HK-2 (cell line): ENCODE measurements around the gene SCYGR1.
"Not testable (repeated sequence)": the region's sequence is repeated elsewhere in the genome, so short reads cannot be mapped to it uniquely, and the experiment has no call there.

Experiments used
- DNase-seq: peaks from one replicate; pipeline ENCODE4 v3.0.0-alpha.2; 2018; ENCODE audit not compliant: unreplicated experiment

SCYGR1 gene

DNA sequence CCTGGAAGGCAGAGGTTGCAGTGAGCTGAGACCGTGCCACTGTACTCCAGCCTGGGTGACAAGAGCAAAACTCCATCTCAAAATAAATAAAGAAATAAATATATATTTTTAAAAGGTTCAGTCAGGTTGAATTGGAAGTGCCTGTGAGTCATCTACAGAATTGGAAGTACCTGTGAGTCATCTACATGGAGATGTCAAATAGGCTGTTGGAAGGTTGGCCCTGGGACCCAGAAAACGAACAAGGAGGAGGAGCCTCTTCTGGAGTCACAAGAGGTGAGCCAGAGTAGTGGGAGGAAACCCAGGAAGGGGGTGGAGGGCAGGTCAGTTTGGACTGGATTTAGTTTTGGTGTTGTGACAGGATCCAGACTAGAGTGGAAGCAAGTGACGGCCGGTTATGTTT lies 15.2 kb upstream of the SCYGR1 start:
- DNase-seq, result no peak

DNA sequence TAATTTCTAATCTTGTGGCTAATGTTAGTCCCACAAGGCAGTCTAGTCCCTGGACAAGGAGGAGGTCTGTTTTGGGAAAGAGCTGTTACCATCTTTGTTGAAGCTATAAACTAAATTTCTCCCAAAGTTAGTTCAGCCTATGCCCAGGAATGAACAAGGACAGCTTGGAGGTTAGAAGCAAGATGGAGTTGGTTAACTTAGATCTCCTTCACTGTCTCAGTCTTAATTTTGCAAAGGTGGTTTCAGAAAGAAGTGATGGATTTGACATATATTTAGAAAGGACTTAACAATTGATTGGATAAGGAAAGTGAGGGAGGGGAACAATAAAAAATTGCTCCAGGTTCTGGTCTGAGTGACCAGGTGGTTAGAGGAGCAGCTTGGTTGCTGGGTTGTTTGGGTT lies 14.6 kb upstream of the SCYGR1 start:
- DNase-seq, result no peak

DNA sequence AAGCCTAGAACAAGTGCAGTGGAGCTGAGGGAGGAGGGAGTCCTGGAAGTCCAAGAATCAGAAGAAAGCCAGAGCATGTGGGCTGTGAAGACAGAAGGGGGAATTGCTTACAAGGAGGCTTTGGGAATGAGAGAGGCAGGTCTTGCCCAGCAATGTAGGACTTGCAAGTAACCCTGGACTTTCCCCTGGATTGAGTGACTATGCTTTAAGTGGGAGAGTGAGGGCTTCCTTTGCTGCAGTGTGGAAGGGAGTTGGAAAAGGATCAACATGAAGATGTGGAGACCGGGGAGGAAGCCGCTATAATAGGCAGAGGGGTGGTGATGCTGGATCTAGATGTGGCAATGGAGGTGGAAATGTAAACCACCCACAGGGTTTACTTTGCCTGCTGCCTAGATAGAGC lies 13.8 kb upstream of the SCYGR1 start:
- no peak for DNase-seq

DNA sequence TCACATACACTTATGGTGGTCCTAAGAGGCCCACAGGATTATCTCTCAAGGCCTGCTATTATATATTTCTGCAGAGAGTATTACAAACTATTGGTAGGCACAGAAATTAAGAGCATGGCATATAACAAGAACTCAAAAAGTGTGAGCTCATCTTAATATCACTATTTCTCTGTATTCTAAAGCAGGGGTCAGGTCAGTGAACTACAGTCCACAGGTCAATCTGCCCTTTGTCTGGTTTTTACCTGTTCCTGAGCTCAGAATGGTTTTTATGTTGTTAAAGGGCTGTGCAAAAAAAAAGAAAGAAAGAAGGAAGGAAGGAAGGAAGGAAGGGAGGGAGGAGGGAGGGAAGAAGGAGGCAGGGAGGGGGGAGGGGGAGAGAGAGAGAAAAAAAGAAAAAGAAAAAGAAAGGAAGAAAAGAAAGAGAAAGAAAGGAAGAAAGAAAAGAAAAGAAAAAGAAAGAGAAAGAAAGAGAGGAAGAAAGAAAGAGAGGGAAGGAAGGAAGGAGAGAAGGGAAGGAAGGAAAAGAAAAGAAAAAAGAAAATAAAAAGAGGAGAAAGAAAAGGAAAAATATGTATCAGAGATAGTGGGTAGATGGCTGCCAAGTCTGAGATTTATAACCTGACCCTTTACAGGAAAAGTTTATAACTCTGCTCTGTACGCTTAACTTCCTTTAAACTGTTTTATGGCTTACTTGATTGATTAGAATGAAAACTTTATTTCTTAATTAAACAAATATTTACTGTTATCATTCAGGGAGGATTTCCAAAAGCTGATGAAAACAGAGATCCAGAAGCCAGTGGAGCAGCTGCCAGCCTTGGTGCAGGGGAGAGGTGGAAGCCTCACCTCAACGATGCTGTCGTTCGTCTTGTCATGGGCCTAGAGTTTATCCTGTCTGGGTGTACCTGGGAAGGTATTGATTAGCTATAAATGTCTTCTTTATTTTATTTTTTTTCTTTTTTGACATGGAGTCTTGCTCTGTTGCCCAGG lies 11.2 kb upstream of the SCYGR1 start:
- DNase-seq, result no peak

DNA sequence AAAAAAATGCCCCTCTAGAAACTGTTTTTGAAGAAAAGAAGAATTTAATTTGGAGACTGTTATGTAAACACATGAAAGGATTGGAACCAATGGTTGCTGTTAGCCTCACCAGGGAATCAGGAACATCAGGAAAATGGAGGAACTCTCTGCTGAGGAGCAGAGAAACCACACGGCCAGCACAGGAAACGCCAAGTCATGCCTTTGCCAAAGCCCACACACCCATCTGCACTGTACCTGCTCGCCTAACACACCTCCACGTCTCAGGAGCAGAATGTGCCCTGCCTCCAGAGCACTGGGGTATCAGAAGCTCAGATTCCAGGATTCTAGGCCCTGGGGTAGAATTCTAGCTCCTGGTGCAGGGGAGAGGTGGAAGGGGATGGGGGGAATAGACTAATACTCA lies 9.8 kb upstream of the SCYGR1 start:
- DNase-seq, result no peak

DNA sequence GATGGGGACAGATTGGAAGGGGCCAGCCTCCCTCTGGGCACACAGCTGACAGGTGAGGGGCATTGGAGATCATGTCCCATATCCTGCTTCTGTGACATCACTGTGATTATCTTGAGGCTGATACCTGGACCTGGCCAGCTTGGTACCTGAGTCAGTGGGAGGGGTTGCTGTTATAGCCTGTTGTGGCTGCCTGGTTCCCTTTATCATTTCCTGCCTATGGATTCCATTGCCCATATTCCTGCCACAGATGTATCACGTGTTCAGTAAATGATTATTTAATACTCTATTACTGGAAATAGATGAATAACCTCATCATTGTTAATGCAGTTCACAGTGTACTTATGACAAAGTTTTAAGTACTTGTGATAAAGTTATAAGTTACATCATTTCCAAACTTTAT lies 7.8 kb upstream of the SCYGR1 start:
- DNase-seq, result no peak

DNA sequence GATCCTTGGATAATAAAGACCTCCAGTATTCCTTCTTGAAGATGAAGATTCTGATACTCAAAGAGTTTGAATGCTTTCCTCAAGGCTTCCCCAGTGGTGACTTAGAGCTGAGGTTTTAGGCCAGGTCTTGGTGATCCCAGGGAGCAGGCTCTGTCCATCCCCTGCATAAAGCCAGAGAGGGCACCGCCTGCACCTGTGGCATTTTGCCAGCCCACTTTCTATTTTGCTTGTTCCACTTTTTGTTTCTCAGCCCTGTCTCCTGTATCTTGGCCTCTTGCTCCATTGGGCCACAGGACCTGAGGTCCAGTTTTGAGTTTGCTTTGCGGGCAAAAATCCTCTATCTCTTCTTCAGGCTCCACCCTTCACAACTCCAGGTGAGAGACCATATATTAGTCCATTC lies 6.7 kb upstream of the SCYGR1 start:
- no peak for DNase-seq

DNA sequence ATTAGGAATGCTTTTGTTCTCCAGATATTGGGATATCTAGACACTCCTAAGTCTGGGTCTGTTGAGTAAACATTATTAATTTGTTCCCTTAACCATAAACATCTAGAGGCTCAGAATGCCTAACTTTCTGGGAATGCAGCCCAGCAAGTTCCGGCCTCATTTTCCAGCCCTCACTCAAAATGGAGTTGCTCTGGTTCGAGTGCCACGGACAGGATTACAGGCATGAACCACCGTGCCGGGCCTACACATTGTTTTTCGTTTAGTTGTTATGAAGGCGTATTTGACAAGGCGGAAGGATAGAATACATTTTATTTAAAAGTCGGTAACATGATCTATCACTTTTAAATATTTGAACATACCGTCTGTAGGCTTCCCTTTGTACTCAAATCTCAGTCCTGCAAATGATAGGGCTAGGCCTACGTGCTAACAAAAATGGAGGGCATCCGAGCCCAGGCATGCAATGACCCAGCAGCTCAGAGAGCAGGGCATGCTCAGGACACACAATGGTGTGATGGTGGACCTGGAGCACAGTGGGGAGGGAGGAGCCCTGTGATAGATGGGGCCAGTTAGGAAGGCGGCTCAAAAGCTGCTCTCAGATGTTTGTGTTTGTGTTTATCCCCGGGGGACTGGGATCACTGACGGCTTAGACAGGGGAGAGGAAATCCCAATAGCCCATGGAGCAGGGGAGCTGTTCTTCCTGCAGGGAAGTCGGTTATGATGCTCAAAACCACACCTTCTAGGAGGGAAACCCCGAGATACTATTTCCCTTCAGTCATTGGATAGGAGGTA lies 2.9 kb upstream of the SCYGR1 start:
- no peak for DNase-seq

DNA sequence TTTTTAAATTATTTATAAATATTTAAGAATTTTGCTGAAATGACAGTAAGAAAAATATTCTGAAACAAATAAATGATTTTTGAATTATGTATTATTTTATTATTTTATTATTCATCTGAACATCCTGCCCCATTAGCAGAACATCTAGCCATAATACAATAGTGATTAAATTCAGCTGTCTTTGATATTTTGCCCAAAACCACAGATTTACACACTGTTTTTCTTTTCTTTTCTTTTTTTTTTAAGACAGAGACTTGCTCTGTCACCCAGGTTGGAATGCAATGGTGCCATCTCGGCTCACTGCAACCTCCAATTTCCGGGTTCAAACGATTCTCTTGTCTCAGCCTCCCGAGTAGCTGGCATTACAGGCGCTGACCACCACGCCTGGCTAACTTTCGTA lies 1.9 kb upstream of the SCYGR1 start:
- no peak for DNase-seq

DNA sequence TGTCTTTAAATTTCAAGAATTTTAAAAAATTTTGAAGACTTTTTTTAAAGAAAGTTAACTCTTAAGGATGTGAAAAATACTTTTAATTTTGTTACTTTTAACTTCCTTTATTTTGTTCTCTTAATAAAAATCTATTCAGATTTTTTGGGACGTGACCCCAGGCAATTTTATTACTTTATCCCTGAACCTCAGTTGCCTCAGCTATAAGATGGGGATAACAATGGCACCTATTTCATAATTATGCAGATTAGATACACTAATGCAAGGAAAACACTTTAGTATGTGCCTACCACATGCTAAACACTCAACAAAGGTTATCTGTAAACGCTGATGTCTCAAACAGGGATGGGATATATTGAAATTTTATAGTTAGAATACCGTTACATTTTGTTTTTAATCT lies 1.5 kb upstream of the SCYGR1 start:
- DNase-seq, result no peak

DNA sequence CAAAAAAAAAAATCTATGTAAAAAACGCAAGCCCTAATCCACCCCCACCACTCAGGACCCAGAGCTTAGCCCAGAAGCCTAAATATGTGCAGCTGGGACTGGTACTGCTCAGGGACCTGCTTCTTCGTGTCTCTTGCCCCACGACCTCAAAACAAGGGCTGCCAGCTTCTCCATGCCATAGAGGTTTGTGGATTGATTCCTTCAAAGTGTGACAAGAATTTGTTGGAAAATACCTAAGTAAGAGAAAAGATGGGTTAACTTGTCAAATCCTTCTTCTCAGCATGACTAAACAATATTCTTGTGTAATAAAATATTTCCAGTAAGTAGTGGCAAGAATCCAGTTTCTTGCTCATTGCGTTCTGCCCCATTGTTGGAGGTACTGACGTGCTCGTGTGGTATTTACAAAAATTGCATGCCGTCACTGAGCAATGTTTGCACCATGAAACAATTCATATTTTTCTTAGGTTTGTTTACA lies 825 bp upstream of the SCYGR1 start:
- DNase-seq, result no peak

DNA sequence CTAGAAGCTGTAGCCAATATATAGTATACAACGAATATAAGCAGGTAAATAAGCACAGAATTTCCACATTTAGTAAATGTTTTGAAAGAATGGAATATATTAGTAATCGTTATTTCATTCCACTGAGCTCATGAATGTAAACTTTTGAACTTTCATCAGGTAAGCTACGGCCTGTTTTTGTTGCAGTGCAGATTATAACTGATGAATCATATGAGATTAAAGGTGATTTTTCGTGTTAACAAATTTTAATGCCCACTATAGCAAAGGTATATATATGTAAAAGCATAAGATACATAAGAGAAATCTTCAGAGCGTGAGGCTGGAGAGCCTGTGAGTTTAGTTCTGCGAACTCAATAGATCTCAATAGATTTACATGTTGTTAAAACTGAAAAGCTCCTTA lies 1.1 kb downstream of the SCYGR1 start:
- no peak for DNase-seq

DNA sequence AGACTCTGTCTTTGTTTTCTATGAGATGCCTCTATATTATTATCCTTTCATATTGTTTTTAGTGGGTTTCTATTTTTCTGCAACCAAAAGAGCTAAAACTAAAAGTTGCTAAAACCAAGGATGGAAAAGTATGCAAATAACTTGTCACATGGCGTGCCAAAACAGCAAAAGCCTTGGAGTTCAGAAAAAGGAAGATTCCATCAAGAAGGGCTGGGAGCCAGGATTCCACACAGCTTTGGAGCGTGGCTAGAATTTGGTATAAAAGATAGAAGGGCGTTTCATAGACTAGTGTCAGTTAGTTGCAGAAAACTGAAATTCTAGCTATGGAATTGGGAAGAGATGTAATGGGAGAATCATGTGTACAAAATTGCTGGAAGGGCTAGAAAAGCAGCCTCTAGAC lies 4.1 kb downstream of the SCYGR1 start:
- no peak for DNase-seq

DNA sequence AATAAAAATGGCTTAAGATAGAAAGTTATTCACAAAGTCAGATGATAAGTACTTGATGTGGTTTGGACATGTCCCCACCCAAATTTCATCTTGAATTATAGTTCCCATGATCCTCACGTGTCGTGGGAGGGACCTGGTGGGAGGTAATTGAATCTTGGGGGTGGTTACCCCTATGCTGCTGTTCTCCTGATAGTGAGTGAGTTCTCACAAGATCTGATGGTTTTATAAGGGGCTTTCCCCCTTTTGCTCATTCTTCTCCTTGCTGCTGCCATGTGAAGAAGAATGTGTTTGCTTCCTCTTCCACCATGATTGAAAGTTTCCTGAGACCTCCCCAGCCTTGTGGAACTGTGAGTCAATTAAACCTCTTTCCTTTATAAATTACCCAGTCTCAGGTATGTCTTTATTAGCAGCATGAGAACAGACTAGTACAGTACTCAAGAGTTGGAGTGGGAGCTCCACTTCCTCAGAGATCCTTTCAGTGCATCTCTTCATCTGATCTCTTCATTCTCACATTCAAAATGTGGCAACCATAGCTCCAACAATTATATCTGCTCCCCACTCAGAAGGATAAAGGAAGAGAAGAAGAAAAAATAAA lies 5.4 kb downstream of the SCYGR1 start:
- not testable (repeated sequence) for DNase-seq

DNA sequence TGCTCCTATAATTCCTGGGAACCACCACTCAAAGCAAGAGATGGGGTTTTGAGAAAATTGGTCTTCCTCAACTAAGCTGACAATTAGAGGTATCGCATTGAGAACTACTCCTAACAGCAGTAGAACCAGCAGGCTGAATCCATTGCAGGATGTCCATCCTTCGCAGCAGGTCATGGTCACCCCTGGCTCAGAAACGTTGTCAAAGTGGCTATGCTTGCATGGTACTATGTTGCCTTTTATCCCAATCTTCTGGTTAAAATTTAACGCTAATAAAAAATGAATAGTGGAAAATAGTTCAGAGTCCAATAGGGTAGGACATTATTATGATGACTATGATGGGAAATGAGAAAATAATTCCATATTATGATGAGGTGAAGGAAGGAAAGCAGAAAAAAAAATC lies 8.7 kb downstream of the SCYGR1 start, which contains the start of gene TM4SF20:
TSS of gene TM4SF20 (minus strand) at position 212 of the 400 bp plus-strand sequence. CDS start at position 174, 38 bp downstream.
- DNase-seq, result no peak

DNA sequence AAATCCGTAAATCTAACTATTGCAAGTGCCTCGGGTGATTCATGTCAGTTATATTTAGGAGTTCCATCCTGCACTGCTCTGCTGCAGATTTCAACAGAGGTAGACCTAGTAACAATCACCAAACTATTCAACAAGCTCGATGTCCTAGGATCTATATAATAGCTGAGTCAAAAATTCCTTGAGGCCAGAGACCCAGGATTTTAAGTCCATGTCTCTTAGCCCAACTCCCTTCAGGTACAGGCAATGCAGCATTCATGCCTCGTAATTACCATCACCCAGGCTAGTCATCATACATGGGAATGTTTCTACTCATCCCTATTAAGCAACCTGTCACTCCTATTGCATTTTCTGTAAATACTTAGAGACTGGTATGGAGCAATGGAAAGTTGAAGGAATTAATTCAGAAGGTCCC lies 9.4 kb downstream of the SCYGR1 start:
- no peak for DNase-seq

DNA sequence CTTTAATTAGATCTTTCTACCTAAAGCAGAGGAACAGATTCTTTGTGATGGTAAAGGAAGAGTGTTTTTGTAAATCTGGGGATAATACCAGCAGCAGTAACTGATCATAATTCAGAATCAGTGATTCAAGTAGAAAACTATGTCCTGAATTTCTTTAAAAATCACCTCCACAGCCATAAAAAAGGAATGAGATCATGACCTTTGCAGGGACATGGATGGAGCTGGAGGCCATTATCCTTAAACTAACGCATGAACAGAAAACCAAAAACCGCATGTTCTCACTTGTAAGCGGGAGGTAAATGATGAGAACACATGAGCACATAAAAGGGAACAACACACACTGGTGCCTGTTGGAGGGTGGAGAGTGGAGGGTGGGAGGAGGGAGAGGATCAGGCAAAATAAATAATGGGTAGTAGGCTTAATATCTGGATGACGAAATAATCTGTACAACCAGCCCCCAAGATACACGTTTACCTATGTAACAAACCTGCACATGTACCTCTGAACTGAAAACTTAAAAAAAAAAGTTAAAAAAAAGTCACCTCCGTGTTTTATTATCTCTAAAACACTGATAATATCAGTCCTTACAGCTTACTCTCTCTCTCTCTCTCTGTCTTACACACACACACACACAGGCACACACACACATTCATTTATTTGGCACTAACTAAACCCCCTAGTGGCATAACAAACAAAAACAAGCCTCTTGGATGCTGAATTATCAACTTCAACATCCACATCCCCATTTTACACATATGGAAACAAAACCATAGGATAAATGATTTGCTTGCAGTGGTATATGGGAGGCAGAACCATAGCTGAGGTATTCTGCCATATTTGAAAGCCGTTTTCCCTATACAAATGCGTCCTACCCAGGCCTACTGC lies 10.0 kb downstream of the SCYGR1 start:
- DNase-seq, result no peak

DNA sequence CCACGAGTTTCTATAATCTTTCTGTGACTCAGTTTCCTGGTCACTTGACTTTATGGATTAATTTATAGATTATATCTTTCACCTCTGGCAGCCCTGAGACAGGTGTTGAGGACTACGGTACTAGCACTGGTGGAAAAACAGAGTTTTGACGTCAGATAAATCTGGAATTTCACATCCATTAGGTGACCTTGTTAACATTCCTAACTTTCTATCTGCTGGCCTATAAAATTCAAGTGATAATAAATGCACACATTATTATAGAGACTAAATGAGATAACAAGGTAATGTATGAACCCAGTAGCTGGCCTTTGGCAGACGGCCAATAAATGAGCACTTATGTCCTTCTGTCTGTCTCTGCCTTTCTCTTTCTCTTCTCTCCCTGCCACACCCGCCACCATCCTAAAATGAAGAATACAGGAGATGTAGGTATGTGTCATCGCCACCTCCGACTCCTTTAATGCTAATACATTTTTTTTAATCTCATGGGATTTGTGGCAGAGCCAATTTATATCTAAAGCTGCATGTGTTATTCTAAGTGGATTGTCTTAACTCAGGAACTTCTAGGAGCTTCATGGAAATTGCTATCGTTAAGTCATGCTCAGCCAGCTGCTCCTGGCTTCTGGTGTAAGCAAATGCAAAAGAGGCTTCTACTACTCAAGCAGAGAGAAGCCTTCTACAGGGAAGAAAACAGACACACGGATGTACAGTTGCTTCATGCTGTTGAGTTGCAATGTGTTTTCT lies 10.9 kb downstream of the SCYGR1 start:
- DNase-seq, result no peak

DNA sequence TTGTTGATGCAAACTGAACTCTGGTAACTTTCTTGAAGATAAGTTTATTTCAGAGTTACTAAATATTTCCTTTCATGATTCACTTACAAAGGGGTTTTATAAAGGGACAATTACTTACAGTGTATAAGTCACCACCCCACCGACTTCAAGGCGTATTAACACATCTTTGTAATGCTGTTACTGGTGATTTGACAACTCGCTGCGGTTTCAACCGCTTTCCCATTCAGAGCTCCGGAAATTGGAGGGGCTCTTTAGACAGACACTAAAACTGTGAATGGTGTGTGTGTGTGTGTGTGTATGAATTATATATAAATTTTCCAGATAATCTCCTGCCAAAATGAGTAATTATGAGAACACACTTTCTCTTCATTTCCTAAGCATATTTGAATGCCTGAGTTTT lies 13.6 kb downstream of the SCYGR1 start:
- DNase-seq, result no peak

DNA sequence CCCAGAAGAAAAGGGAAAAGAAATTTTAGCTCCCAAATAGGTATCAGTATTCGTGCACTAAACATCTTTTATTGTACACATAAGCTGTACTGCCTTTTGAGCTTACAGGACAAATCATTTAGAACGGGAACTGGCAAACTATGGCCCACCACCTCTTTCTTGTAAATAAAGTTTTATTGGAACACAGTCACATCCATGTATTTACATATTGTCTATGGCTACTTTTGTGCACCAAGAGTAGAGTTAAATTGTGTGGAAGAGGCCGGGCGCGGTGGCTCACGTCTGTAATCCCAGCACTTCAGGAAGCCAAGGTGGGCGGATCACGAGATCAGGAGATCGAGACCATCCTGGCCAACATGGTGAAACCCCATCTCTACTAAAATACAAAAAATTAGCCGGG lies 14.4 kb downstream of the SCYGR1 start:
- no peak for DNase-seq
